Measurements from ENCODE around the gene SLC2A4RG. TPM values are rescaled to one million over a fixed set of nuclear protein-coding genes. Genes with fewer than 3 reads are reported as not detected.
"Not testable (repeated sequence)": the region's sequence is repeated elsewhere in the genome, so short reads cannot be mapped to it uniquely, and the experiment has no call there.

Gene SLC2A4RG
- total RNA-seq, 1 donor from 2014 or later: 10.4 TPM

DNA sequence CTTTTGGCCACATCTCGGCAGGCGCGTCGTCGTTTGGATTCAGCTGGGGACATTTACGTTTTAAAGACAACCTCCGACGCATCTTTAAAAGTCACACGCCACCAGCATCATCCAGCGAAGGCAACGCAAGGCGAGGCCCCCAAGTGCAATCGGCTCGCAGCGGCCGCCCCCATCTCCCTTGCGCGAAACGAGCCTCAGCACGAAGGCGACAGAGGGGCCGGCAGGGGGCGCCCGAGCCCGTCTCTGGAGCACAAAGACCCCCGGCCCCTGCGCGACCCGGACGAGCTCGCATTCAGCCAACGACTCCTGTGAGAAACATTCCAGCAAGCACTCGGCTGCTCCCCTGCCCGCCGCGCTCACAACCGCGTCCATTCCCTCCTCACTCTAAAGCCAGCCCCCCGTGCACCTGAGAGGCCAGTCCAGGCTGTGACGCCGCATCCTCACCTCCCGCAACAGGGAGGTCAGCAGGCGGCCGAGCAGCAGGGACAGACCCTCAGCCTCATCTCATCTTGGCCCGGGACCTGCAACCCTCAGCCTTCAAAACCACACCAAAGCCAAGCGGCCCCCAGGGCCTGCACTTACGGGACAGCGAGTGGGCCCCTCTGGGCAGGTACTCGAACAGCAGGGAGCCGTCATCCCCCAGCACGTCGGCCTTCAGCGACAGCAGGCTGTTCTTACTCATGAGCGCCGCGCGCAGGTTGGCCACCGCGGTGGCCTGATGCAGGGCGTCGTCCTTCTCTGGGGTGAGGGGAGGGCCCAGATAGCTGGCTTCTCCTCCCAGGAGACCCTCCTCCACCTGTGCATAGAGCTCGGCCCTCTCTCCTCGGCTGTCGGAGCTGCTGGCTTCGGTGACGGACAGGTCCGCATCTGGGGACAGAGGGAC is 35.8 kb downstream of the SLC2A4RG start:
- peaks cover 0 to 3% (median 0%) of the 10 kb centered on the region in 3 donors for H3K36me3 ChIP-seq (ENCODE audit: control insufficient read depth in 3 of 3, insufficient read depth in 3 of 3, low read length in 3 of 3)
- H3K4me1 ChIP-seq (ENCODE audit: control insufficient read depth in 3 of 3, insufficient read depth in 3 of 3, low read length in 3 of 3): peaks cover 3 to 8% (median 7%) of the 10 kb centered on the region in 3 donors
- no peak overlapping the region for H3K27ac ChIP-seq (ENCODE audit: low read depth, low read length)
- no peaks in the 10 kb centered on the region for H3K27me3 ChIP-seq (ENCODE audit: control insufficient read depth in 3 of 3, insufficient read depth in 3 of 3, low read length in 3 of 3)
- no peak overlapping the region for H3K9ac ChIP-seq (ENCODE audit: low read depth in 1 of 3, low read length in 3 of 3)
- H3K9me3 ChIP-seq (ENCODE audit: control insufficient read depth in 3 of 3, low read length in 3 of 3): no peaks in the 10 kb centered on the region
- peak overlapping the region in 1 of 3 donors; percentile 38 for H3K4me3 ChIP-seq (ENCODE audit: low read length in 3 of 3)

DNA sequence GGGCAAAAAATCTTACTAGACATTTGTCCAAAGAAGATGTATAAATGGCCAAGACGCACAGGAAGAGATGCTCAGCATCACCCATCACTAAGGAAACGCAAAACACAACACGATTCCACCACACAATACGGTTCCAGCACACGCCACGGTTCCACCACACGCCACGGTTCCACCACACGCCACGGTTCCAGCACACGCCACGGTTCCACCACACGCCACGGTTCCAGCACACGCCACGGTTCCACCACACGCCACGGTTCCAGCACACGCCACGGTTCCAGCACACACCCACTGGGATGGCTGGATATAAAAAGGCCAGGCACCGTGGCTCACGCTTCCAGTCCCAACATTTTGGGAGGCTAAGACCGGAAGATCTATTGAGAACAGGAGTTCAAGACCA is 37.3 kb downstream of the SLC2A4RG start:
- H3K4me1 ChIP-seq (ENCODE audit: control insufficient read depth in 3 of 3, insufficient read depth in 3 of 3, low read length in 3 of 3); H3K9me3 ChIP-seq (ENCODE audit: control insufficient read depth in 3 of 3, low read length in 3 of 3); H3K4me3 ChIP-seq (ENCODE audit: low read length in 3 of 3); H3K36me3 ChIP-seq (ENCODE audit: control insufficient read depth in 3 of 3, insufficient read depth in 3 of 3, low read length in 3 of 3); H3K9ac ChIP-seq (ENCODE audit: low read depth in 1 of 3, low read length in 3 of 3); H3K27me3 ChIP-seq (ENCODE audit: control insufficient read depth in 3 of 3, insufficient read depth in 3 of 3, low read length in 3 of 3); H3K27ac ChIP-seq (ENCODE audit: low read depth, low read length): not testable (repeated sequence)

GRCh38 chr20:63777614-63778013 is 38.0 kb downstream of the SLC2A4RG start:
- Histone ChIP-seq H3K9me3 (ENCODE audit: control insufficient read depth in 3 of 3, low read length in 3 of 3) (no peaks in the 10 kb centered on the region), H3K27me3 (ENCODE audit: control insufficient read depth in 3 of 3, insufficient read depth in 3 of 3, low read length in 3 of 3) (no peaks in the 10 kb centered on the region), H3K36me3 (ENCODE audit: control insufficient read depth in 3 of 3, insufficient read depth in 3 of 3, low read length in 3 of 3) (peaks cover 0 to 3% (median 0%) of the 10 kb centered on the region in 3 donors), H3K9ac (ENCODE audit: low read depth in 1 of 3, low read length in 3 of 3) (no peak overlapping the region), H3K4me1 (ENCODE audit: control insufficient read depth in 3 of 3, insufficient read depth in 3 of 3, low read length in 3 of 3) (peaks cover 3 to 8% (median 6%) of the 10 kb centered on the region in 3 donors), H3K27ac (ENCODE audit: low read depth, low read length) (no peak overlapping the region), H3K4me3 (ENCODE audit: low read length in 3 of 3) (no peak overlapping the region)

DNA sequence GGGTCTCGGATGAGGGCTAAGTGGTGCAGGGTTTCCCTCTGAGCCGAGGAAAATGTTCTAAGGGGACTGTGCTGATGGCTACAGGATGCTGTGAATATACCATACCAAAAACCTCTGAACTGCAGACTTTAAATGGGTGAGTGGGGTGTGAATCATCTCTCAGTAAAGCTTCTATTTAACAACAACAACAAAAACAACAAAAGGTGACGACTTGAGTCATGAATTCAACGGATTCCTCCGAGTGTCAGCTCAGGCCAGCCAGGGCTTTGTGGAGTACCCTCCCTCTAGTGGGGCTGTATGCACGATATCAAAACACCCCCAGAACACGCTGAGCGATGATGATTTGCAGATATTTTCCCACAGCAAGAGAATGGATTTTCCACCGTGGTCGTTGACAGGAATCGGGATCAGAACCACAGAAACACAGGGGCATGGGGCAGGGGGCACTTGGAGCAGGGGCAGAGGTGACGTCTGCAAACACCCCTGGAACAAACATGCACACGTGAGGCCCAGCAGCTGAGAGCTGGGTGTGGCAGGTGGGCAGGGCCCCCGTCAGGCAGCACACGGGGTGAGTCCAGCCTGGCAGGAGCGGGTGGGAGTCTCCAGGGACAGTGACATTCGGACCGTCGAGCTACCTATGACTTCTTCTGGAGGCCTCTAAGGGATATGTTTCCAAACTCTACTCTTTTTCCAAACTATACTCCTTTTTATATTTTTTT is 38.6 kb downstream of the SLC2A4RG start:
- Histone ChIP-seq H3K36me3 (ENCODE audit: control insufficient read depth in 3 of 3, insufficient read depth in 3 of 3, low read length in 3 of 3) (peaks cover 0 to 3% (median 0%) of the 10 kb centered on the region in 3 donors), H3K9ac (ENCODE audit: low read depth in 1 of 3, low read length in 3 of 3) (no peak overlapping the region), H3K4me1 (ENCODE audit: control insufficient read depth in 3 of 3, insufficient read depth in 3 of 3, low read length in 3 of 3) (peaks cover 2 to 4% (median 3%) of the 10 kb centered on the region in 3 donors), H3K9me3 (ENCODE audit: control insufficient read depth in 3 of 3, low read length in 3 of 3) (no peaks in the 10 kb centered on the region), H3K27ac (ENCODE audit: low read depth, low read length) (no peak overlapping the region), H3K27me3 (ENCODE audit: control insufficient read depth in 3 of 3, insufficient read depth in 3 of 3, low read length in 3 of 3) (no peaks in the 10 kb centered on the region), H3K4me3 (ENCODE audit: low read length in 3 of 3) (no peak overlapping the region)

- no peak overlapping the region for H3K4me3 ChIP-seq (ENCODE audit: low read length in 3 of 3)
Measured at GRCh38 chr20:63778857-63779256, 39.3 kb downstream of the SLC2A4RG start.

DNA sequence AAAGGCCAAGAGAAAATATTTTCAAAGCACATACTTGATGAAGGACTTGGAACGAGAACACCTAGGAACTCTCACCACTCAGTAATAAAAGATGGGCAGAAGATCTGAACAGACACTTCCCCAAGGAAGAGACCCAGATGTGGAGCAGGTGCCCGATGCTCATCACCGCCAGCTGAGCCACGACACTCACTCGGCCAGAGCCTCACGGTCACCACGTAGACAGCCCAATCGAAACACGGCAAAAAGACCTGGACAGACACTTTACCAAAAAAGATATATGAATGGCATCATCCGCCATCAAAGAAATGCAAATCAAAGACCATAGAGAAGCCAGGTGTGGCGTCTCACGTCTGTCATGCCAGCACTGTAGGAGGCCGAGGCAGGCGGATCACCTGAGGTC is 41.6 kb downstream of the SLC2A4RG start:
- Histone ChIP-seq H3K27me3 (ENCODE audit: control insufficient read depth in 3 of 3, insufficient read depth in 3 of 3, low read length in 3 of 3) (no peaks in the 10 kb centered on the region), H3K9ac (ENCODE audit: low read depth in 1 of 3, low read length in 3 of 3) (no peak overlapping the region), H3K4me1 (ENCODE audit: control insufficient read depth in 3 of 3, insufficient read depth in 3 of 3, low read length in 3 of 3) (no peaks in the 10 kb centered on the region), H3K9me3 (ENCODE audit: control insufficient read depth in 3 of 3, low read length in 3 of 3) (no peaks in the 10 kb centered on the region), H3K4me3 (ENCODE audit: low read length in 3 of 3) (no peak overlapping the region), H3K36me3 (ENCODE audit: control insufficient read depth in 3 of 3, insufficient read depth in 3 of 3, low read length in 3 of 3) (no peaks in the 10 kb centered on the region), H3K27ac (ENCODE audit: low read depth, low read length) (no peak overlapping the region)

More at GRCh38 chr20:63778857-63779256, 39.3 kb downstream of the SLC2A4RG start:
- no peak overlapping the region for H3K27ac ChIP-seq (ENCODE audit: low read depth, low read length)
- no peaks in the 10 kb centered on the region for H3K9me3 ChIP-seq (ENCODE audit: control insufficient read depth in 3 of 3, low read length in 3 of 3)
- H3K27me3 ChIP-seq (ENCODE audit: control insufficient read depth in 3 of 3, insufficient read depth in 3 of 3, low read length in 3 of 3): no peaks in the 10 kb centered on the region
- H3K4me1 ChIP-seq (ENCODE audit: control insufficient read depth in 3 of 3, insufficient read depth in 3 of 3, low read length in 3 of 3): peaks cover 2 to 4% (median 3%) of the 10 kb centered on the region in 3 donors
- H3K36me3 ChIP-seq (ENCODE audit: control insufficient read depth in 3 of 3, insufficient read depth in 3 of 3, low read length in 3 of 3): peaks cover 0 to 3% (median 0%) of the 10 kb centered on the region in 3 donors
- no peak overlapping the region for H3K9ac ChIP-seq (ENCODE audit: low read depth in 1 of 3, low read length in 3 of 3)

DNA sequence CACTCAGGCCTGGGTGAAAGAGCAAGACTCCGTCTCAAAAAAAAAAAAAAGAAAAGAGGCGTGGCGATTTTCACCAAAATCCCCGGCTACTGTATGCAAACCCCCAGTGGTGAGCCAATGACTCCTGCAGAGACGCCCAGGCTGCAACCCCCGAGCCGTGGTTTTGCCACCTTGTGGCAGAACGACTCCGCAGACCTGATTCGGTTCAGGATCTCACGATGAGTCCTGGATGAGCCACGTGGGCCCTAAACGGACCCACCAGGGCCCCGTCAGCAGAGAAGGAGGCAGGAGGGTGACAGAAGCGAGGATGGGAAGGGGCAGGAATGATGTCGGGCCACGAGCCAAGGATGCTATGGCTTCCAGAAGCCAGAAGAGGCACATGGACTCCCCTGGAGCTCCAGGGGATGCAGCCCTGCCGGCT is 42.5 kb downstream of the SLC2A4RG start:
- Histone ChIP-seq H3K4me3 (ENCODE audit: low read length in 3 of 3) (no peak overlapping the region), H3K27me3 (ENCODE audit: control insufficient read depth in 3 of 3, insufficient read depth in 3 of 3, low read length in 3 of 3) (no peaks in the 10 kb centered on the region), H3K9me3 (ENCODE audit: control insufficient read depth in 3 of 3, low read length in 3 of 3) (no peaks in the 10 kb centered on the region), H3K4me1 (ENCODE audit: control insufficient read depth in 3 of 3, insufficient read depth in 3 of 3, low read length in 3 of 3) (peaks cover 0 to 2% (median 0%) of the 10 kb centered on the region in 3 donors), H3K36me3 (ENCODE audit: control insufficient read depth in 3 of 3, insufficient read depth in 3 of 3, low read length in 3 of 3) (peaks cover 0 to 2% (median 0%) of the 10 kb centered on the region in 3 donors), H3K9ac (ENCODE audit: low read depth in 1 of 3, low read length in 3 of 3) (no peak overlapping the region), H3K27ac (ENCODE audit: low read depth, low read length) (no peak overlapping the region)

DNA sequence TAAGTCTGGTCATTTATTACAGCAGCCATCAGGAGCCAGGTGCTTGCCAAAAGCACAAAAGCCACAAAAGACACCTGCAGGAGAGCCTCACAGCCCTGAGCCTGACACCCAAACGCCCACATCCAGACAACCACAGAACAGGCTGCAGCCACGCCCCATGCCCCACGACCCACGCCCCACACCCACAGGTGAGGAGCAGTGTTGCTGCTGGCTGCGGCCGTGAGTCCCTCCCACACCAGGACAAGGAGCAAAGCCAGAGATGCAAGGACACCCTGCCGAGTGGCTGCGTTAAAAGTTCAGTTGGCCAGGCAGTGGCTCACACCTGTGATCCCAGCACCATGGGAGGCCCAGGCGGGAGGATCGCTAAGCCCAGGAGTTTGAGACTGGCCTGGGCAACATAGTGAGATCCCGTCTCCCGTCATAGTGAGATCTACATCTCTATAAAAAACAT is 43.0 kb downstream of the SLC2A4RG start:
- Histone ChIP-seq H3K9me3 (ENCODE audit: control insufficient read depth in 3 of 3, low read length in 3 of 3) (no peaks in the 10 kb centered on the region), H3K36me3 (ENCODE audit: control insufficient read depth in 3 of 3, insufficient read depth in 3 of 3, low read length in 3 of 3) (peaks cover 0 to 2% (median 0%) of the 10 kb centered on the region in 3 donors), H3K27me3 (ENCODE audit: control insufficient read depth in 3 of 3, insufficient read depth in 3 of 3, low read length in 3 of 3) (no peaks in the 10 kb centered on the region), H3K4me3 (ENCODE audit: low read length in 3 of 3) (no peak overlapping the region), H3K27ac (ENCODE audit: low read depth, low read length) (no peak overlapping the region), H3K9ac (ENCODE audit: low read depth in 1 of 3, low read length in 3 of 3) (no peak overlapping the region), H3K4me1 (ENCODE audit: control insufficient read depth in 3 of 3, insufficient read depth in 3 of 3, low read length in 3 of 3) (peaks cover 0 to 6% (median 3%) of the 10 kb centered on the region in 3 donors)

GRCh38 chr20:63783970-63784369 is 44.4 kb downstream of the SLC2A4RG start:
- no peaks in the 10 kb centered on the region for H3K27me3 ChIP-seq (ENCODE audit: control insufficient read depth in 3 of 3, insufficient read depth in 3 of 3, low read length in 3 of 3)
- no peak overlapping the region for H3K9ac ChIP-seq (ENCODE audit: low read depth in 1 of 3, low read length in 3 of 3)
- H3K36me3 ChIP-seq (ENCODE audit: control insufficient read depth in 3 of 3, insufficient read depth in 3 of 3, low read length in 3 of 3): peaks cover 0 to 2% (median under 1%) of the 10 kb centered on the region in 3 donors
- peaks cover 0 to 8% (median 4%) of the 10 kb centered on the region in 3 donors for H3K4me1 ChIP-seq (ENCODE audit: control insufficient read depth in 3 of 3, insufficient read depth in 3 of 3, low read length in 3 of 3)
- no peaks in the 10 kb centered on the region for H3K9me3 ChIP-seq (ENCODE audit: control insufficient read depth in 3 of 3, low read length in 3 of 3)
- H3K4me3 ChIP-seq (ENCODE audit: low read length in 3 of 3): no peak overlapping the region
- H3K27ac ChIP-seq (ENCODE audit: low read depth, low read length): no peak overlapping the region

Data from skeletal muscle tissue (tissue), 4 donors.